Activated naive CD8-positive, alpha-beta T cell treated with anti-CD3 and anti-CD28 coated beads, Interleukin-2, amount 10 ng/mL, durations not matched to agents 7 days and 5 days (primary cell): ENCODE measurements around the gene FBXL13. TPM values are rescaled to one million over a fixed set of nuclear protein-coding genes. Genes with fewer than 3 reads are reported as not detected.
"Not testable (repeated sequence)": the region's sequence is repeated elsewhere in the genome, so short reads cannot be mapped to it uniquely, and the experiment has no call there.

Source experiments
- ATAC-seq: fragments of 150-1000 bp; cut with Tn5 transposase; one replicate; pipeline ENCODE4 v1.10.0; 2021; ENCODE audit warnings: low read depth, moderate library complexity
- POLR2A ChIA-PET: fragments of 350-600 bp; sonication (Branson Sonifier 250); formaldehyde crosslinking; loops from one replicate; lab custom pipeline; 2021; ENCODE audit warnings: antibody characterized with exemption; lab: Charles Lee
- DNase-seq: peaks from one replicate; pipeline ENCODE4 v3.0.0; 2021
- H3K27ac Mint-ChIP-seq: one replicate; pipeline ENCODE4 v1.8.0; 2022; ENCODE audit warnings: mild to moderate bottlenecking, mixed read lengths
- H3K27me3 Mint-ChIP-seq: one replicate; pipeline ENCODE4 v1.8.0; 2022; ENCODE audit warnings: mild to moderate bottlenecking, moderate library complexity, mixed read lengths
- H3K36me3 Mint-ChIP-seq: one replicate; pipeline ENCODE4 v1.8.0; 2021; ENCODE audit warnings: mild to moderate bottlenecking, mixed read lengths
- H3K4me1 Mint-ChIP-seq: one replicate; pipeline ENCODE4 v1.8.0; 2021; ENCODE audit warnings: mixed read lengths
- H3K4me3 Mint-ChIP-seq: one replicate; pipeline ENCODE4 v1.8.0; 2022; ENCODE audit warnings: mild to moderate bottlenecking, moderate library complexity, mixed read lengths
- H3K9me3 Mint-ChIP-seq: one replicate; pipeline ENCODE4 v1.8.0; 2021; ENCODE audit warnings: mixed read lengths
- total RNA-seq, 2 experiments: library from RNA; stranded (reverse); gene quantifications; one replicate each; pipeline ENCODE4 v1.2.3, GENCODE V29; 2021

FBXL13 gene
- total RNA-seq, 2 experiments from 2014 or later = 0.65 to 1.4 TPM

DNA sequence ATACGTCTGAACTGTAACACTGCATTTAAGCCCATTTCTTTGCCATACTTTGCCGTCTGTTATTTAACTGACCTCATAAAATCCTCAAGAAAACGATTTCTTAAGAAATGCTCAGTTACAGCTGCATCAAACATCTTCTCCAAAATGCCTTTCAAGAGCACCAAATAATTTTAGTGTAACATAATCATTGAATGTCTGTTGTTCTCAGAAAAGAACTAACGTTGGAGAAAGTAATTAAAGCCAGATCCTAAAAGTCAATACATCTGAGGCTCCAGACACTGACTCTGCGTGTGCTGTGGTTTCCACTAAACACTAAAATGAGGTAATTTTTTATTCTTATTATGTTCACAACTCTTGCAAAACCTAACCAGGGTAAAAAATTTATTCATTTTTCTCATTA lies 225.5 kb downstream of the FBXL13 start:
- Mint-ChIP-seq H3K4me1 (peaks cover 1% of the 10 kb centered on the region), H3K27ac (no peak overlapping the region), H3K4me3 (no peak overlapping the region), H3K27me3 (no peaks in the 10 kb centered on the region), H3K9me3 (peaks cover 3% of the 10 kb centered on the region), H3K36me3 (peaks cover 2% of the 10 kb centered on the region)
- POLR2A ChIA-PET = no interaction called here
- DNase-seq (no peak), ATAC-seq (no peak)

DNA sequence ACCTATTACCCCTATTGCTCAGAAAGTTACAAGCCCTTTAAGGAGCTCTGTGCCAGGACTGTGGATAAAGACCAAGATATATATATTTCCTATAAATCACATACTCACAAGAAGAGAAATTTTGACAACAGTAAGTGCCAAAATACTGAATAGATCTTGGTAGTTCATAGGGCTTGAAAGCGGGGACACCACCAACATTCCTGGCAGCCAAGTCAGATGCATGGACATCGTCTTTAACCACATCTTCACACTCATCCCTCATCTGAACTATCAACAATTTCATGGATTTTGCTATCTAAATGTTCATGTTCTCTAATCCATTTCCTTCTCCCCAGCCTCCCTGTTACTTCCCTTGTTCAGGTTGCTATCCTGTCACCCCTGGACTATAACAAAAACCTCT lies 229.2 kb downstream of the FBXL13 start:
- Mint-ChIP-seq H3K4me3 (no peak overlapping the region), H3K27me3 (no peaks in the 10 kb centered on the region), H3K36me3 (no peaks in the 10 kb centered on the region), H3K9me3 (no peaks in the 10 kb centered on the region), H3K4me1 (peaks cover 1% of the 10 kb centered on the region), H3K27ac (no peak overlapping the region)
- POLR2A ChIA-PET = no interaction called here
- ATAC-seq (no peak), DNase-seq (no peak)

DNA sequence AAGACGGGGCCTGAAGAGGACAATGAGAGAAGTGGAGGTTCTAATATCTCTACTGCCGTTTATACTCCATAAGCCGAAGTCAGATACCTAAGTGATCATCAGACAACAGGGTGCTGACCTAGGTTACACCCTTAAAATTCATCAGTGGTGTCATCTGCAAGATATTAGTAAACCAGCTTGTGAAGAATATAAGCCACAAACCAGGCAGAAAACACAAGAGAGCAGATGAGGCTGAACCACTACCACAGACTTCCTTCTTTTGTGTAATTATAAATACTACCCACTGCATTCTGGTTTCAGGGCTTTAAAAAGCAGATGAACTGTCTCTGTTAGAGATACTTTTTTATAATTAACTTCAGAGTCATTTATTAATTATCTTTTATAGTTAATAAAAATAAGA lies 230.7 kb downstream of the FBXL13 start:
- ATAC-seq (no peak), DNase-seq (no peak)
- no peak overlapping the region for H3K4me3 Mint-ChIP-seq
- H3K4me1 Mint-ChIP-seq = peaks cover 1% of the 10 kb centered on the region
- no peaks in the 10 kb centered on the region for H3K36me3 Mint-ChIP-seq
- POLR2A ChIA-PET = no interaction called here
- no peaks in the 10 kb centered on the region for H3K27me3 Mint-ChIP-seq
- H3K27ac Mint-ChIP-seq = no peak overlapping the region
- no peaks in the 10 kb centered on the region for H3K9me3 Mint-ChIP-seq

DNA sequence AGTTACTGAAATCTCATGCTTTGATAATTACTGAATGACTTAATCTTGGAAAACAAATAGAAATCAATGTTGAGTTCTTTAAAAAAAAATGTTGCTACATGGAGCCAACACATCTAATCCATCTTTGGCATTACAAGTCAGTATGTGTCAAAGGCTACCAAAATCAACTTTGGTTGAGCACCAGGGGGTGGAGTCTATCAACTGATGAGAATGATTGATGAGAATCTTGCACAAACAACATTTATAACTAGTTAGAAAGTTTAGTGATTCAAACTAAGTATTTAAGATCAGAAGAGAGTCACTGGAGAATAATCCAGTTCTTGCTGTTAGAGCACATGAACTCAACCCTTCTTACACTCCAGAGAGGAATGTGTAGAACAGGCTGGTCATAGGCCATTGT lies 232.3 kb downstream of the FBXL13 start:
- Mint-ChIP-seq H3K9me3 (no peaks in the 10 kb centered on the region), H3K27me3 (no peaks in the 10 kb centered on the region), H3K36me3 (no peaks in the 10 kb centered on the region), H3K4me3 (no peak overlapping the region), H3K27ac (no peak overlapping the region), H3K4me1 (peaks cover 1% of the 10 kb centered on the region)
- DNase-seq (no peak), ATAC-seq (no peak)
- POLR2A ChIA-PET = no interaction called here

DNA sequence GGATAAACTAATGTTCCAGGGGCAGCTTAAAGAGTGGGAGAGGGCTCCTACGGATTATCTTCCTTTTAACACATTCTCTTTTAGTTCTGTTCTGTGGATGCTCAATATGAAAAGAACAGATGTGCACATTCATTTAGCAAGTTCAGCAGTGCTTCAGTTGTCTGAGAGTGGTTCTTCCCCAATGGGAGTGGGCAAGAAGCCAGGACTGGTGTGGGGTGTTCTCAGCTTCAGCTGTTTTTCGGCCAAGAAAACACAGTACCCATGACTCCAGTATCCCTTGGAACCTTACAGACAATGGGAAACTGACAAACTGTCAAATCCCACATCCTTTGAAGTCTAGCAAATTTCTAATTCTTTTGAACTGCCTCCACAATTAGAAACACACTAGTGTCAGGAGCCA lies 233.3 kb downstream of the FBXL13 start:
- no peaks in the 10 kb centered on the region for H3K9me3 Mint-ChIP-seq

DNA sequence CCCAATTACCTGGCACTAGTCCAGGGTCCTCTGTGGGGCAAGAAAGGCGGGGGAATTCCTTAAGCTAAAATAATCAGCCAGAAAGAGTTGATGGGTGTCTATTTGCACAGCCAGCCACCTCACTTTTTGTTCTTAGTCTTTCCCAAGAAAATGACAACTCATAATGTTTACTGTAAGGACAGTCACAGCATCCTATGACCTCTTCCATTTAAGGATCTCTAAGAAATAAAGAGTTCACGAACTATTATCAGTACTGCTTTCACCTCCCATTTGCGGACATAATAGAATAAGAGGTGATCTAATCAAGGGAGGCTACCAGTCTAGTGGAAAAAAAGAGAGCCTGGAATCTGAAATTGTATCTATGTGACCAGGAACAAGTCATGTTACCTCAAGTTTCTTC lies 234.2 kb downstream of the FBXL13 start:
- no peaks in the 10 kb centered on the region for H3K27me3 Mint-ChIP-seq
- H3K4me1 Mint-ChIP-seq = peaks cover 1% of the 10 kb centered on the region
- no peak overlapping the region for H3K4me3 Mint-ChIP-seq
- DNase-seq (no peak), ATAC-seq (no peak)
- POLR2A ChIA-PET = no interaction called here
- H3K27ac Mint-ChIP-seq = no peak overlapping the region
- H3K36me3 Mint-ChIP-seq = no peaks in the 10 kb centered on the region
- H3K9me3 Mint-ChIP-seq = no peaks in the 10 kb centered on the region

More for the DNA sequence above, 233.3 kb downstream of the FBXL13 start:
- Mint-ChIP-seq H3K36me3 (no peaks in the 10 kb centered on the region), H3K27me3 (no peaks in the 10 kb centered on the region), H3K4me3 (no peak overlapping the region), H3K27ac (no peak overlapping the region), H3K4me1 (peaks cover 1% of the 10 kb centered on the region)
- ATAC-seq (no peak), DNase-seq (no peak)
- POLR2A ChIA-PET = no interaction called here

DNA sequence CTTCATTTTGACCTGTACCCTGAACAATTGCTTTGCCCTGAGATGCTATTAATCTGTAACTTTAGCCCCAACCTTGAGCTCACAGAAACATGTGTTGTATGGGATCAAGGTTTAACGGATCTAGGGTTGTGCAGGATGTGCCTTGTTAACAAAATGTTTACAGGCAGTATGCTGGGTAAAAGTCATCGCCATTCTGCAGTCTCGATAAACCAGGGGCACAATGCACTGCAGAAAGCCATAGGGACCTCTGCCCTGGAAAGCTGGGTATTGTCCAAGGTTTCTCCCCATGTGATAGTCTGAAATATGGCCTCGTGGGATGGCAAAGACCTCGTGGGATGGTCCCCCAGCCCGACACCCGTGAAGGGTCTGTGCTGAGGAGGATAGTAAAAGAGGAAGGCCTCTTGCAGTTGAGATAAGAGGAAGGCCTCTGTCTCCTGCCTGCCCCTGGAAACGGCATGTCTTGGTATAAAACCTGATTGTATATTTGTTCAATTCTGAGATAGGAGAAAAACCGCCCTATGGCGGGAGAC lies 236.0 kb downstream of the FBXL13 start:
- POLR2A ChIA-PET, H3K9me3 Mint-ChIP-seq, ATAC-seq, H3K4me1 Mint-ChIP-seq, H3K4me3 Mint-ChIP-seq, H3K27me3 Mint-ChIP-seq, H3K36me3 Mint-ChIP-seq, DNase-seq, H3K27ac Mint-ChIP-seq: not testable (repeated sequence)

DNA sequence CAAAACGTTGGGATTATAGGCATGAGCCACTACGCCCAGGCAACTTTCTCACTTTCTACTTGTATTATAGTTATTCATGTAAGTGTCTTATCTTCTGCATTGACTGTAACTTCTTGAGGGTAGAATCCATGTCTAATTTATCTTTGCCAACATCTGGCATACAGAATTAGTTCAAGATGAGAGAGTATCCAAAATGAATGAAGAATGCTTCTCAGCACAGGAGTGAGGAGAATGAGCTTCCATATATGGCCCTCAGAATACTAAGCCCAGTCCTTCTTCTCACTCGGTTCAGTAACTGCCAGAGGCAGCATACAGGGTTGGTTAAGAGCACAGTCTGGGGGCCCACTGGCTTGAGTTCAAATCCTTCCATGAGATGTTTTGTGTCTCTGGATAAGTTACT lies 236.8 kb downstream of the FBXL13 start:
- Mint-ChIP-seq H3K27ac (no peak overlapping the region), H3K4me3 (no peak overlapping the region), H3K27me3 (no peaks in the 10 kb centered on the region), H3K9me3 (no peaks in the 10 kb centered on the region), H3K4me1 (peaks cover 5% of the 10 kb centered on the region), H3K36me3 (peaks cover 2% of the 10 kb centered on the region)
- DNase-seq (no peak), ATAC-seq (no peak)
- POLR2A ChIA-PET = no interaction called here

DNA sequence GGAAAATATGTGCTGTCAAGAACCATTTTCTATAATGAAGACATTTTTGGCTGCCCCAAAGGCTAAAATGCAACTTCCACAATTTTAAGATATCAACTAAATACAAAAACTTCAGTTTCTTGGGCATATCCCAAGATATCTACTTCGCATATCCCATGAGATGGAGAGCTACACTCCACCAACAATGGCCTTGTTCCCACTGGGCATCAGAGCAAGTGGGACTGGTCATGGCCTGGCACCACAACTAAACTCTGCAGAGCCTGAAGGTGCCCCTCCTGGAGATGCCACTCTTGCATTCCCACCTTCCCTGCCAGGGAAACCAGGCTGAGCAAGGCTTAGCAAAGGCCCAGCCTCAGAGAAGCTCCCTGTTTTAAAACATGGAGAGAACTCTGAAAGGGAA lies 237.6 kb downstream of the FBXL13 start:
- Mint-ChIP-seq H3K27ac (no peak overlapping the region), H3K4me3 (no peak overlapping the region), H3K36me3 (peaks cover 2% of the 10 kb centered on the region), H3K4me1 (peaks cover 5% of the 10 kb centered on the region), H3K9me3 (no peaks in the 10 kb centered on the region), H3K27me3 (no peaks in the 10 kb centered on the region)
- no peak for ATAC-seq
- DNase-seq = no peak
- POLR2A ChIA-PET = no interaction called here

DNA sequence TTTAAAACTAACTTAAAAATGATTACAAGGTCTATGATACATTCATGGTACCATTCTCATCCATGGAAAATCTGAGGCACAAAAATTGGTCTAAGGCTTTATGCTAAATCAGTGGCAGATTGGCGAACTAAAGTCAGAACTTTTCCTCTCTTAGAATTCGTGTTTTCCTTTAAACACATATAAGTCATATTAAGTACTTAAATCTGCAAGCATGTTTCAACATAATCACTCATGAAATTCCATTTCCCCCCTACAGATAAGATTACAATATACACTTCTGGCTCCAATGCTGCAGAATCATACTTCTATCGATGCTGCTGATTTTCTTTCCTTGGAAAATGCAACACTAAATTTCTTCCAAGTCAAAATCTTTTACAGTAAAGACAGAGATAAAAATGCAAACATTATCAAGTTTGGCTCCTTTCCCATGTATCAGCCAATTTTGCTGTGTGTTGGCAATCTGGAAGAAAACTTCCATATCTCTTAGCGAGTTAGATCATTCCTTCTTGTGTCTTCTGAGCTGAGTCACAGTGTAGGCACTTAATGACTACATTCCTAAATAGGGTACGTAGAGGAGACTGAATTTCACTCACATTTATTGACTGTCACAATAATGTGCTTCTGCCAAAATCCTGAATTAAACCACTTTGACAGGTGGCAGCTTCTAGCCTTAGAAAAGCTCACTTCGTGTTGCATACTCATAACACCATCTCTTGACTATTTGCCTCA lies 238.2 kb downstream of the FBXL13 start:
- no peak for DNase-seq
- no peak for ATAC-seq
- H3K27ac Mint-ChIP-seq = no peak overlapping the region
- POLR2A ChIA-PET = no interaction called here
- H3K4me3 Mint-ChIP-seq = no peak overlapping the region
- H3K9me3 Mint-ChIP-seq = no peaks in the 10 kb centered on the region
- peaks cover 5% of the 10 kb centered on the region for H3K4me1 Mint-ChIP-seq
- H3K27me3 Mint-ChIP-seq = no peaks in the 10 kb centered on the region
- peaks cover 2% of the 10 kb centered on the region for H3K36me3 Mint-ChIP-seq

DNA sequence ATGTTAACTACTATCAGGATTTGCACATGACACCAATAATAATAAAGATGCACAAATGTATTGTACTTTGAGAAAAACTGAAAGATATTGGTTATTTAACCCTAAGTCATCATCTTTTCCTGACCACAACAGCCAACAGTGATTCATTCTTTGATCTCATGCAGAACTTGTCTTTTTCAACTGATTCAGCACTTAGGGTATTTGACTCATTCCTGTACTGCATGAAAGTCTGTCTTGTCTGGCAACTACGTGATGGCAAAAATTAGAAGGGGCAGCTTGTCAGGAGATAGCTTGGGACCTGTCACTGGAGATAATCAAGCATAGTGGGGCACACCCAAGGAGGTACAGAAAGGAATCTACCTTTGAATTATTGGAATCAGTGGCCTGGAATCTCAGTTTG lies 239.6 kb downstream of the FBXL13 start:
- POLR2A ChIA-PET = no interaction called here
- DNase-seq (no peak), ATAC-seq (peak; percentile 66)
- no peak overlapping the region for H3K27ac Mint-ChIP-seq
- H3K4me3 Mint-ChIP-seq = no peak overlapping the region
- H3K4me1 Mint-ChIP-seq = peaks cover 5% of the 10 kb centered on the region
- H3K36me3 Mint-ChIP-seq = peaks cover 2% of the 10 kb centered on the region
- H3K9me3 Mint-ChIP-seq = no peaks in the 10 kb centered on the region
- no peaks in the 10 kb centered on the region for H3K27me3 Mint-ChIP-seq

DNA sequence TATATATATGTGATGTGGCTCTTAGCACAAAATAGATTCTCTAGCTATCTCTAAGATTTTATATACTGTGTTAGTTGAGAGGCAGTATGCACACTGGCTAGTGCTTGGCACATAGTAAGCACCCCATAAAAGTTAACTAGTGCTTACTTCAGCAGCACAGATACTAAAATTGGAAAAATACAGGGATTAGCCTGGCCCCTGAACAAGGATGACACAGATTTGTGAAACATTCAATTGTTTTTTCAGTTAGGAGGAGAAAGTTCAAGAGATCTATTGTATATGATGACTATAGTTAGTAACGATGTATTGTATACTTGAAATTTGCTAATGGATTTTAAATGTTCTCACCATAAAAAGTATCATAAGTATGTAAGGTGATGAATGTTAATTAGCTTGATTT lies 240.1 kb downstream of the FBXL13 start:
- H3K9me3 Mint-ChIP-seq = no peaks in the 10 kb centered on the region
- ATAC-seq (no peak), DNase-seq (no peak)
- H3K4me1 Mint-ChIP-seq = peaks cover 5% of the 10 kb centered on the region
- no peak overlapping the region for H3K4me3 Mint-ChIP-seq
- no peaks in the 10 kb centered on the region for H3K27me3 Mint-ChIP-seq
- POLR2A ChIA-PET = no interaction called here
- no peak overlapping the region for H3K27ac Mint-ChIP-seq
- peaks cover 2% of the 10 kb centered on the region for H3K36me3 Mint-ChIP-seq

DNA sequence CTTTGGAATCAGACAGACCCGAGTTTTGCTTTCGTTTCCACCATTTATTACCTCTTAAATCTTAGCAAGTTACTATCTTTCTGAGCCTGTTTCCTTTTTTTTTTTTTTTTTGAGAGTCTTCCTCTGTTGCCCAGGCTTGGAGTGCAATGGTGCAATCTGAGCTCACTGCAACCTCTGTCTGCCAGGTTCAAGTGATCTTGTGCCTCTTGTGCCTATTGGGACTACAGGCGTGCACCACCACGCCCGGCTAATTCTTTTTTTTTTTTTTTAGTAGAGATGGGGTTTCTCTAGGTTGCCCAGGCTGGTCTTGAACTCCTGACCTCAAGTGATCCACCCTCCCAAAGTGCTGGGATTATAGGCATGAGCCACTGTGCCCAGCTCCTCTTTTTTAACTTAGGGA lies 241.3 kb downstream of the FBXL13 start:
- peaks cover 2% of the 10 kb centered on the region for H3K36me3 Mint-ChIP-seq
- H3K9me3 Mint-ChIP-seq = no peaks in the 10 kb centered on the region
- H3K27me3 Mint-ChIP-seq = no peaks in the 10 kb centered on the region
- ATAC-seq (no peak), DNase-seq (no peak)
- H3K4me3 Mint-ChIP-seq = no peak overlapping the region
- H3K4me1 Mint-ChIP-seq = peaks cover 5% of the 10 kb centered on the region
- H3K27ac Mint-ChIP-seq = no peak overlapping the region
- POLR2A ChIA-PET = interaction anchor here (0.7 kb wide), 1 partner anchor 204 kb away, joined by 5 read pairs; no protein-coding TSS in a partner anchor

DNA sequence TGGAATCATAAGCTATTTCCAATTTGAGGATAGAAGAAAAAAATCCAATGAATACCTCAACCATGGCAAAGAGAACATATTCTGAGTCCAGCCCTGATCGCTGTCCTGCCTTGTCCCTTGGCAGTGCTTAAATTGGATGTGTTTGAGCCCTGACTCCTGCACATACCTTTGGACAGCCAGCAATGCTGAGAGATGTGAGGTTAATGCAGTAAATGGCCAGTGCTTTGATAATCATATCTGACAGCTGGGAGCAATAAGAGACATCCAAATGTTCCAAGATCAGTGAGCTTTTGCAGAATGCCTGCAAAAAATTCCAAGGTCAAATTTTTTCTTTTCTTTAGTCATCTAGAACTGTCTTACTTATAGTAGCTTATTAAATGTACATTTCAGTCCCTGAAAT lies 241.9 kb downstream of the FBXL13 start:
- Mint-ChIP-seq H3K27me3 (no peaks in the 10 kb centered on the region), H3K27ac (no peak overlapping the region), H3K4me3 (no peak overlapping the region), H3K9me3 (no peaks in the 10 kb centered on the region), H3K36me3 (peaks cover 2% of the 10 kb centered on the region), H3K4me1 (peaks cover 5% of the 10 kb centered on the region)
- no peak for ATAC-seq
- POLR2A ChIA-PET = no interaction called here
- DNase-seq = no peak
